Esophagus muscularis mucosa (tissue), 4 donors: ENCODE data around the gene CYB5RL. TPM values are rescaled to one million over a fixed set of nuclear protein-coding genes. Genes with fewer than 3 reads are reported as not detected.
A peak's percentile ranks its signal among the peaks of the same experiment; 100 is the strongest.
"Not testable (repeated sequence)": the region's sequence is repeated elsewhere in the genome, so short reads cannot be mapped to it uniquely, and the experiment has no call there.

Source experiments
- DNase-seq: peaks from one replicate; pipeline ENCODE4 v3.0.0-alpha.2; 2017; ENCODE audit errors: extremely low spot score
- H3K27ac ChIP-seq, 4 donors: fragments of 200-600 bp; sonication (generic); replicated peaks in 1 of 4; 1 replicate in 3 of 4; 2 replicates in 1 of 4; pipeline ENCODE4 v1.5.1; 2016 to 2019; ENCODE audit warnings: mild to moderate bottlenecking in 1 of 4
- H3K27me3 ChIP-seq, 4 donors: fragments of 200-600 bp; sonication (generic); one replicate each; pipeline versions ENCODE4 v1.5.1 to v1.6.0; 2016 to 2019
- H3K36me3 ChIP-seq, 4 donors: fragments of 200-600 bp; sonication (generic); one replicate each; pipeline ENCODE4 v1.5.1; 2016 to 2019
- H3K4me1 ChIP-seq, 4 donors: fragments of 200-600 bp; sonication (generic); one replicate each; pipeline ENCODE4 v1.5.1; 2016 to 2019
- H3K4me3 ChIP-seq, 4 donors: fragments of 200-600 bp; sonication (generic); 1 replicate in 2 of 4; 2 replicates in 2 of 4; pipeline ENCODE4 v1.5.1; 2016 to 2019; ENCODE audit warnings: mild to moderate bottlenecking in 4 of 4, moderate library complexity in 1 of 4
- H3K9me3 ChIP-seq, 4 donors: fragments of 200-600 bp; sonication (generic); 1 replicate in 3 of 4; 2 replicates in 1 of 4; pipeline ENCODE4 v1.5.1; 2016 to 2019
- EP300 ChIP-seq: sonication (generic); formaldehyde crosslinking; IDR thresholded peaks from one replicate; pipeline ENCODE4 v1.6.1; 2017; ENCODE audit warnings: antibody characterized with exemption
- POLR2A ChIP-seq: fragments of 450-650 bp; IDR thresholded peaks from one replicate; pipeline ENCODE4 v1.6.1; 2017; ENCODE audit warnings: antibody characterized with exemption, moderate library complexity, mild to moderate bottlenecking, low read depth
- POLR2AphosphoS5 ChIP-seq, 2 donors: sonication (generic); formaldehyde crosslinking; IDR thresholded peaks; one replicate each; pipeline ENCODE4 v1.6.1; 2017; ENCODE audit warnings: antibody characterized with exemption in 2 of 2
- WGBS: methylation state at CpG from one replicate; pipeline ENCODE4 v1.1.5; 2018; 5-methylcytosine and 5-hydroxymethylcytosine counted together
- intact Hi-C: fragments of 100-400 bp; cut with DNase I; formaldehyde crosslinking; loops from one replicate; pipeline ENCODE4 v1.15.1; 2023
- total RNA-seq, 4 donors: library from RNA; depleted of rRNA; stranded (reverse); fragments of >200 nt; gene quantifications; one replicate each; pipeline versions ENCODE4 v1.1.0 to v1.2.1, GENCODE V29; 2016
- TF ChIP-seq, protein P1 (sequence below), 3 experiments: fragments of 200-600 bp in 2 of 3; fragments of 450-650 bp in 1 of 3; sonication (generic) in 2 of 3; IDR thresholded peaks; one replicate each; pipeline ENCODE4 v1.5.1; 2017 to 2019; ENCODE audit warnings: antibody characterized with exemption in 3 of 3, mild to moderate bottlenecking in 2 of 3, moderate library complexity in 1 of 3

The CYB5RL gene
- total RNA-seq, 4 donors from 2014 or later = 3.6 to 6.1 (median 3.9) TPM

DNA sequence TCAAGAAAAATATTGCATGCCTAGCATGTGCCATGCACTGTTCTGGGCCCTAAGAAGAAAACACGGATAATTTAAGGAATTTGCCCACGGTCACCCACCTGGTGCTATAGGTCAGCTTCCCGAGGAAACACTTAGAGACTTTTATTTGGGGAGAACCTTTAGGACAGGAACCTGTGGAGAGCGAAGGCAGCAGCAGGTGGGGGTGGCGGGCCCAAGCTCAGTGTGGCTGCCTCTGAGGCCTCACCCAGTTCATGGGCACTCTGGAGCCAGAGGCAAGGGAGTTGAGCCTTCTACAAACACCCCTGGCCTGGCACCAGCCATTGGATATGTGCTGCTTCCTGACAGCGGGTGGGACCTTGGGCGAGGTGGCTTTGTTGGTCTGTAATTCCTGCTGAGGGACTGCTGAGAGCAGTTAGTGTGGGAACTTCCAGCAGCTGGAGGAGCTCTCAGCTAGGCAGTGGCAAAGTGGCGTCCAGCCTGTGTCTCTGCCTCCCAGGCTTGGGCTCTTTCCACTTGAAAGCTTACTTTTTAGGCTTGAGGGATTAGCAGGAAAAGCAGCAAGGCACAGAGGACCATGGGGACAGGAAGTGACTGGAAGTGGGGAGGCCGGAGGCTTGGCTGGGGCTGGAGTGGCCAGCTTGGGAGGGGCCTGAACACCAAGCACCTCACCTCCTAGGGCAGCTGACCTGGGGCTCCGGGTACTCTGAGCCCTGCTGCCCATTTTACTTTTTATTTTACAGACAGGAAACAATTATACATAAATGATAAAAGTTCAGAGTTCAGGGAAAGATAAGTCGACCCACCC, 19.3 kb upstream of the CYB5RL start:
- WGBS = 77% methylated on average over 10 of the region's 11 CpGs
- H3K36me3 ChIP-seq = peaks cover 45 to 62% (median 52%) of the 10 kb centered on the region in 4 donors
- intact Hi-C loops = no loop called here

GRCh38 chr1:54215523-54215922, 15.7 kb upstream of the CYB5RL start:
- intact Hi-C loops = no loop called here

More for the DNA sequence above, 19.3 kb upstream of the CYB5RL start:
- Histone ChIP-seq H3K4me3 (no peak overlapping the region), H3K9me3 (no peaks in the 10 kb centered on the region), H3K27ac (peak overlapping the region; percentile 49 to 76 (median 60)), H3K4me1 (peaks cover 19 to 31% (median 26%) of the 10 kb centered on the region in 4 donors), H3K27me3 (no peaks in the 10 kb centered on the region)
- DNase-seq = no peak
- TF ChIP-seq POLR2AphosphoS5 (IDR thresholded peaks at IDR 0.05) = no peak

GRCh38 chr1:54212872-54213271, 13.0 kb upstream of the CYB5RL start:
- peaks cover 65 to 99% (median 96%) of the 10 kb centered on the region in 4 donors for H3K36me3 ChIP-seq
- no peak for TF ChIP-seq EP300
- TF ChIP-seq, protein P1, sequence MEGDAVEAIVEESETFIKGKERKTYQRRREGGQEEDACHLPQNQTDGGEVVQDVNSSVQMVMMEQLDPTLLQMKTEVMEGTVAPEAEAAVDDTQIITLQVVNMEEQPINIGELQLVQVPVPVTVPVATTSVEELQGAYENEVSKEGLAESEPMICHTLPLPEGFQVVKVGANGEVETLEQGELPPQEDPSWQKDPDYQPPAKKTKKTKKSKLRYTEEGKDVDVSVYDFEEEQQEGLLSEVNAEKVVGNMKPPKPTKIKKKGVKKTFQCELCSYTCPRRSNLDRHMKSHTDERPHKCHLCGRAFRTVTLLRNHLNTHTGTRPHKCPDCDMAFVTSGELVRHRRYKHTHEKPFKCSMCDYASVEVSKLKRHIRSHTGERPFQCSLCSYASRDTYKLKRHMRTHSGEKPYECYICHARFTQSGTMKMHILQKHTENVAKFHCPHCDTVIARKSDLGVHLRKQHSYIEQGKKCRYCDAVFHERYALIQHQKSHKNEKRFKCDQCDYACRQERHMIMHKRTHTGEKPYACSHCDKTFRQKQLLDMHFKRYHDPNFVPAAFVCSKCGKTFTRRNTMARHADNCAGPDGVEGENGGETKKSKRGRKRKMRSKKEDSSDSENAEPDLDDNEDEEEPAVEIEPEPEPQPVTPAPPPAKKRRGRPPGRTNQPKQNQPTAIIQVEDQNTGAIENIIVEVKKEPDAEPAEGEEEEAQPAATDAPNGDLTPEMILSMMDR (IDR thresholded peaks at IDR 0.05) = no peak
- TF ChIP-seq POLR2AphosphoS5 (IDR thresholded peaks at IDR 0.05) = no peak
- no peak for TF ChIP-seq POLR2A
- intact Hi-C loops = no loop called here

More at GRCh38 chr1:54215523-54215922, 15.7 kb upstream of the CYB5RL start:
- Histone ChIP-seq H3K27me3 (no peaks in the 10 kb centered on the region), H3K36me3 (peaks cover 66 to 90% (median 83%) of the 10 kb centered on the region in 4 donors), H3K9me3 (no peaks in the 10 kb centered on the region), H3K27ac (no peak overlapping the region), H3K4me3 (no peak overlapping the region), H3K4me1 (peaks cover 19 to 23% (median 22%) of the 10 kb centered on the region in 4 donors)
- WGBS = 96% methylated on average over 9 of the region's 9 CpGs
- TF ChIP-seq, protein P1 (IDR thresholded peaks at IDR 0.05) = no peak
- TF ChIP-seq POLR2A = no peak
- no peak for TF ChIP-seq POLR2AphosphoS5 (IDR thresholded peaks at IDR 0.05)
- no peak for TF ChIP-seq EP300
- DNase-seq = no peak

DNA sequence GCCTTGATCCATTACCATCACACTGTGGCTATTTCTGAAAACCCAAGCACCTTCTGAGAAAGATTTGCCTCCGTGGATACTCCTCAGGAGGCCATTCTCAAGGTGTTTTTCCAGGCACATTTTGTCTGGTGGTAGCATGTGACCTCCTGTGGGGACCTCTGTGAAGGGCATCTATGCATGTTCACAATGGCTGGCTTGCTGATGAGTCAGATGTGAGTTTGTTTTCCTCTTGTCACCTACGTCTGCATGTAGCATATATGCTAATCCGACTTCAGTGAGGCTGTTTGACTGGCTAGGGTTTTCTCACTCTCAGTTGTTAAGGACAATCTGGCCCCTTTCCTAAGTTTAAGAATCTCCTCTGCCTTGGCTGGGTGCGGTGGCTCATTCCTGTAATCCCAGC, 8.1 kb upstream of the CYB5RL start:
- WGBS = 58% methylated on average over 3 of the region's 4 CpGs
- H3K27me3 ChIP-seq, DNase-seq, H3K4me1 ChIP-seq, H3K9me3 ChIP-seq, H3K27ac ChIP-seq, intact Hi-C loops, H3K4me3 ChIP-seq: not testable (repeated sequence)
- peaks cover 45 to 94% (median 84%) of the 10 kb centered on the region in 4 donors for H3K36me3 ChIP-seq

More at GRCh38 chr1:54212872-54213271, 13.0 kb upstream of the CYB5RL start:
- 100% methylated on average over 1 of the region's 1 CpG for WGBS
- Histone ChIP-seq H3K4me3 (no peak overlapping the region), H3K4me1 (no peaks in the 10 kb centered on the region), H3K27me3 (no peaks in the 10 kb centered on the region), H3K27ac (no peak overlapping the region), H3K9me3 (no peaks in the 10 kb centered on the region)
- DNase-seq = no peak

DNA sequence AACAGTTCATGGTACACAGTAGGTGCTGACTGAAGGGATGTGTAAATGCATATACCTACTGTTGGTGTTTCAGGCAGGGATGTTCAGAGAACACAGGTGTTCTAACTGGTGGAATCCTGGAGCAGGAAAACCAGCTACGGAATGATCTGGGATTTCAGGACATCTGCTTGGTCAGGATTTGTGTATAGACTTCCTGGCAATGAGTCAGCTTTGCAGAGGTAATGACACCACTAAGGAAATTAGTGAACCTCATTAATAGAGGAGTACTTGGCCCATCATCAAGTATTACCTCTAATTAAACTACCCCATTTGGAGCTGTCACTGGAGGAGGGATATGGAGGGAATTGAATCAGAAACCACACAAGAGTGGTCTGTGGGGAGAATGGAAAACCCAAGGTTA, 7.5 kb upstream of the CYB5RL start:
- Histone ChIP-seq H3K4me1 (peaks cover 0 to 3% (median 1%) of the 10 kb centered on the region in 4 donors), H3K9me3 (no peaks in the 10 kb centered on the region), H3K27ac (no peak overlapping the region), H3K4me3 (no peak overlapping the region), H3K27me3 (no peaks in the 10 kb centered on the region), H3K36me3 (peaks cover 39 to 94% (median 79%) of the 10 kb centered on the region in 4 donors)
- 0% methylated on average over 1 of the region's 1 CpG for WGBS
- intact Hi-C loops = no loop called here
- no peak for DNase-seq
- TF ChIP-seq POLR2AphosphoS5 (IDR thresholded peaks at IDR 0.05) = no peak
- TF ChIP-seq EP300 = no peak
- TF ChIP-seq POLR2A = no peak
- TF ChIP-seq, protein P1 (IDR thresholded peaks at IDR 0.05) = no peak
